Dendritic cell treated with granulocyte-macrophage colony-stimulating factor and Interleukin-4, amounts not matched to agents 40 ng/mL and 50 ng/mL, for 4 days (primary cell): ENCODE results near the gene TAF8.
A peak's percentile ranks its signal among the peaks of the same experiment; 100 is the strongest.

ENCODE experiments used
- H3K27ac Mint-ChIP-seq: one replicate; pipeline ENCODE4 v1.8.0; 2022; ENCODE audit warnings: mild to moderate bottlenecking, mixed read lengths
- H3K27me3 Mint-ChIP-seq: one replicate; pipeline ENCODE4 v1.8.0; 2022; ENCODE audit warnings: mild to moderate bottlenecking, mixed read lengths
- H3K36me3 Mint-ChIP-seq: one replicate; pipeline ENCODE4 v1.8.0; 2022; ENCODE audit warnings: low read depth, mixed read lengths
- H3K4me1 Mint-ChIP-seq: one replicate; pipeline ENCODE4 v1.8.0; 2022; ENCODE audit warnings: low read depth, mixed read lengths
- H3K4me3 Mint-ChIP-seq: one replicate; pipeline ENCODE4 v1.8.0; 2022; ENCODE audit warnings: mild to moderate bottlenecking, moderate library complexity, mixed read lengths
- H3K9me3 Mint-ChIP-seq: one replicate; pipeline ENCODE4 v1.8.0; 2022; ENCODE audit warnings: mixed read lengths
- intact Hi-C: fragments of 100-400 bp; cut with micrococcal nuclease; formaldehyde crosslinking; loops from one replicate; pipeline ENCODE4 v1.15.0; 2022

The TAF8 gene

DNA sequence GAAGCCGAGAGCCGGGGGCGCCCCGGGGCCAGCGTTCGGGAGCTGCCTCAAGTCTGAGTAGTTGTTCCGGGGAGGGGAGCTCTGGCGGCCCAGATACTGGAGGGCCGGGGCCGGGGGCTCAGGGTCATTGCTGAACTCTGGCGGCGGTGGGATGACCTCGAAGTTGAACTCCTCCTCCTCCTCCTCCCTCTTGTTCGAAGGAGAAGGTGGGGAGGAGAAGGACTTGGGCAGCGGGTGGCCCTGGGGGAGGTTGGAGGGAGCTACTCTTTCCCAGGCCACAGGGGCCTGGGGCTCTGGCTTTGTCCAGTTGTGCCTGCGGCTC is 54.4 kb downstream of the TAF8 start:
- intact Hi-C loops, result no loop called here
- H3K9me3 Mint-ChIP-seq, result no peaks in the 10 kb centered on the region
- H3K27ac Mint-ChIP-seq, result no peak overlapping the region
- H3K27me3 Mint-ChIP-seq, result peaks cover 39% of the 10 kb centered on the region
- H3K4me3 Mint-ChIP-seq, result no peak overlapping the region
- H3K36me3 Mint-ChIP-seq, result no peaks in the 10 kb centered on the region
- peaks cover 7% of the 10 kb centered on the region for H3K4me1 Mint-ChIP-seq

DNA sequence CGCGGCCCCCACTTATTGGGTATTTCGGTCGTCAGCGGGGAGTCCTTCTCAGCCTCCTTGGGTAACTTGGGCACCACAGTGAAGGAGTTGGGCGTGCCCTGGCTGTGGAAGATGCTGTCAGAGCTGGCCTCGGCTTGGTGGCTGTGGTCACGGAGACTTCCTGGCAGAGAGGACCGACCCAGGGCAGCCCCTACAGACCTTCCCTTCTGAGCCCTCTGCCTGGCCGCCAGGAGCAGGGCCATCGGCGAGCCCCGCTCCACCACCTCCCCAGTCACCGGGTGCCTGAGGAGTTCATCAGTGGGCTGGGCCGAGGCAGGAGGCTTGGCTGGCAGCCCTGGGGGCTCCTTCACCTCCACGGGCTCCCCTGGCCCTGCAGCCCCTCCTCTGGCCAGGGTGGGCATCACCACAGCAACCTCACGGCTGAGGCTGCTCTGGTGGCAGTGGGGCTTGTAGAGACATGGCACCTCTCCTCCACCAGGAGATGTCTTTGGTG is 54.9 kb downstream of the TAF8 start:
- Mint-ChIP-seq H3K9me3 (no peaks in the 10 kb centered on the region), H3K4me1 (peaks cover 7% of the 10 kb centered on the region), H3K27me3 (peaks cover 42% of the 10 kb centered on the region), H3K4me3 (no peak overlapping the region), H3K36me3 (no peaks in the 10 kb centered on the region), H3K27ac (no peak overlapping the region)
- intact Hi-C loops, result no loop called here

DNA sequence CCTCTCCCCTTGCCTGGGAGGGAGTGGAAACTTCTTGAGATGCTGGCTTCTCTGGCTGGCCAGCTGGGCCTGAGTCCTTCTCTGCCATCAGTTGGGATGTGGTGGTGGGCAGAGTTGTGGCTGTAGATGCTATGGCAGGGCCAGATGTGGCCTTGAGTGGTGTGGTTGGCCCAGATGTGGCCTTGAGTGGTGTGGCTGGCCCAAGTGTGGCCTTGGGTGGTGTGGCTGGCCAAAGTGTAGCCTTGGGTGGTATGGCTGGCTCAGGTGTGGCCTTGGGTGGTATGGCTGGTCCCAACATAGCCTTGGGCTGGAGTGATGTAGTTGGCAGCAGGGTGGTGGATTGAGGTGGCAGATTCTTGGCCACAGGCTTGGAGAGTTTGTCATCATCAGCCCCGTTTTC is 55.4 kb downstream of the TAF8 start:
- Mint-ChIP-seq H3K27ac (no peak overlapping the region), H3K27me3 (peaks cover 42% of the 10 kb centered on the region), H3K4me1 (peaks cover 7% of the 10 kb centered on the region), H3K9me3 (no peaks in the 10 kb centered on the region), H3K4me3 (no peak overlapping the region), H3K36me3 (no peaks in the 10 kb centered on the region)
- intact Hi-C loops, result no loop called here

DNA sequence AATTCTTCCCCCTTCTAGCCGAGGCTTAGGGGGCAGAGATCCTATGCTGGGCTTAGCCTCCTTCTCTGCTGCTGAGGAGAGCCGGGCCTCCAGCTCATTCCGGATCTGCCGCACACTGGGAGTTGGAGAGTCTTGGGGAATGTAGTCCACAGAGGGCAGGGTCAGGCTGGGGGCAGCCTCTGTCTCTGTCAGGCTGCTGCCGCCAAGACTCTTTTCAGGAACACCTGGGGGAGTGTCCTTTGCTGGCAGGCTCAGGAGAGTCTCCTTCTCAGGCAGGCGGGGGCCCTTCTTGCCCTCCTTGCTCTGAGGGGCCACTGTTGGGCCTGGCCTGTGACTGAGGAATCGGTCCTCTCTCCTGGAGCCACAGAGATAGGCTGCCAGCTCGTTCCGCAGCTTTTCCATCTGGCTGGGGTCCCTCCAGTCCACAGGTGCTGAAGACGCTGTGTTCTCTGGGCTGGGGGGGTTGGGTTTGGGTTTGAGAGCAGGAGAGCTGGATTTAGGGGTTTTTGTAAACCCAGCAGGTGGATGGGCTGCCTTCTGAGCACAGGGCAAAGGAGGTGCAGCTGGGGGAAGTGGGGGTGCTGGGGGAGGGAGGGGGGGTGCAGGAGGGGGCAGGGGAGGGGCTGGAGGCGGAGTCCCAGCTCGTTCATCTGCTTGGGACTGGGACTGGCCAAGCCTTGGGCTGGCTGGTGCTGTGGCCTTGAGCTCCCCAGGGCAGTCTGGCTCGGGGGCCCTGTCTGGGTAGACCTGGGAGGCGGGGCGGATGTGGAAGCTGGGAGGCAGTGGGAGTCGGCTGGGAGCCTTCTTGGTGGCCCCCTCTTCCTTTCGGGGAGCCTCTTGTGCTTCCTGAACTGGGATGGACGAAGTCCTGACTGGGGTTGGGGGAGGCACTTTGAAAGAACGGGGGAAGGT is 56.0 kb downstream of the TAF8 start:
- Mint-ChIP-seq H3K4me1 (peaks cover 7% of the 10 kb centered on the region), H3K27ac (no peak overlapping the region), H3K27me3 (peaks cover 44% of the 10 kb centered on the region), H3K4me3 (no peak overlapping the region), H3K36me3 (no peaks in the 10 kb centered on the region), H3K9me3 (no peaks in the 10 kb centered on the region)
- intact Hi-C loops, result no loop called here

DNA sequence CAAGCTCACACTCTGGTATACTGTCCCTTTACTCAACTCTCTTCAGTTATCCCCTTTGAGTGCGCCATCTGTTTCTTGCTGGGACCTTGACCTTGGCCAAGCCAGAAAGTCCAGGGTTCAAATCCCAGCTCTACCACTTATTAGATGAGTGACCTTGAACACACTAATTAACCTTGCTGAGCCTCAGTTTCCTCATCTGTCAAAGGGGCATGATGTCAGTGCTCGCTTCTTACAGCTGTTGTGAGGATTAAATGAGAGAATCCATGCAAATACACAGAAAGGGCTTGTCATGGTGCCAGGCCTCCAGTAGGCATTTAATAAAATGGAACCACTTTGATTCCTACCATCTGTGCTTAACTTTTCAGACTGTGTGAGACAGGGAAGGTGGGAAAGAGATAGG is 57.7 kb downstream of the TAF8 start:
- Mint-ChIP-seq H3K27ac (no peak overlapping the region), H3K9me3 (no peaks in the 10 kb centered on the region), H3K4me3 (no peak overlapping the region), H3K4me1 (peaks cover 7% of the 10 kb centered on the region), H3K36me3 (no peaks in the 10 kb centered on the region), H3K27me3 (peaks cover 47% of the 10 kb centered on the region)
- intact Hi-C loops, result no loop called here

DNA sequence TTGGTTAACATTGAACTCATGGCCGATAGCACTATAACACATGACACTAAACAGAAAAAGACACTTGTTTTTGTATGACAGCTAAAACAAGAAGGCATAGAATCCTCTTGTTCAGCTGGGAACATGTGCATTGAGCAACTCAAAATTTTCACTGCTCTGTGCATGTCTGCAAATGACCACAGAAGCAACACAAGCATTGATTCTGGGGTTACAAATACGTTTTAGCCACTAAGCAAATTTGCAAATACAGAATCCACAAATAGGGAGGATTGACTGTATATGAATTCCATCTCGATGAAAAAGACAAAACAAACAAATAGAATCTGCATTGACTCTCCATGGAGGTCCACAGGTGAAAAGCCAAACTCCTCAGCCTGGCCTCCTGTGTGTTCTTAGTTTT is 60.4 kb downstream of the TAF8 start:
- H3K27me3 Mint-ChIP-seq, result peaks cover 33% of the 10 kb centered on the region

DNA sequence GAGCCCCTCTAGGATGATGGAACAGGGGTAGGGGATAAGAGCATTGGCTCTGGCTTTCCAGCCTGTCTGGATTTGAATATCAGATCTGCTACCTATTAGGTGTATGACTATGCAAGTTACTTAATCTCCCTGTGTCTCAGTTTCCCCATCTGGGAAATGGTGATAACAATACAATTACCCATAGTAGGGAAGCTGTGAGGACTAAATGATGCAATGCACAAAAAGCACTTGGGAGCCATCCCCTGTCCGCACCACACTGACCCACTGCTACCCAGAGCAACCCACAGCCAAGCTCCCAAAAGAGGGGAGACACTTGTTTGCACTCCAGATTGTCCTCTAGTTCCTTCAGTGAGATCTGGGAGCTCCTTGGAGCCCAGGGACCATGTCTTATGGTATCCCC is 62.0 kb downstream of the TAF8 start:
- no peaks in the 10 kb centered on the region for H3K9me3 Mint-ChIP-seq
- H3K27ac Mint-ChIP-seq, result no peak overlapping the region
- no peaks in the 10 kb centered on the region for H3K36me3 Mint-ChIP-seq
- no peaks in the 10 kb centered on the region for H3K4me1 Mint-ChIP-seq
- intact Hi-C loops, result no loop called here
- no peak overlapping the region for H3K4me3 Mint-ChIP-seq
- H3K27me3 Mint-ChIP-seq, result peaks cover 33% of the 10 kb centered on the region

More for the DNA sequence above, 60.4 kb downstream of the TAF8 start:
- Mint-ChIP-seq H3K9me3 (no peaks in the 10 kb centered on the region), H3K4me1 (no peaks in the 10 kb centered on the region), H3K27ac (no peak overlapping the region), H3K36me3 (no peaks in the 10 kb centered on the region), H3K4me3 (no peak overlapping the region)
- intact Hi-C loops, result no loop called here

DNA sequence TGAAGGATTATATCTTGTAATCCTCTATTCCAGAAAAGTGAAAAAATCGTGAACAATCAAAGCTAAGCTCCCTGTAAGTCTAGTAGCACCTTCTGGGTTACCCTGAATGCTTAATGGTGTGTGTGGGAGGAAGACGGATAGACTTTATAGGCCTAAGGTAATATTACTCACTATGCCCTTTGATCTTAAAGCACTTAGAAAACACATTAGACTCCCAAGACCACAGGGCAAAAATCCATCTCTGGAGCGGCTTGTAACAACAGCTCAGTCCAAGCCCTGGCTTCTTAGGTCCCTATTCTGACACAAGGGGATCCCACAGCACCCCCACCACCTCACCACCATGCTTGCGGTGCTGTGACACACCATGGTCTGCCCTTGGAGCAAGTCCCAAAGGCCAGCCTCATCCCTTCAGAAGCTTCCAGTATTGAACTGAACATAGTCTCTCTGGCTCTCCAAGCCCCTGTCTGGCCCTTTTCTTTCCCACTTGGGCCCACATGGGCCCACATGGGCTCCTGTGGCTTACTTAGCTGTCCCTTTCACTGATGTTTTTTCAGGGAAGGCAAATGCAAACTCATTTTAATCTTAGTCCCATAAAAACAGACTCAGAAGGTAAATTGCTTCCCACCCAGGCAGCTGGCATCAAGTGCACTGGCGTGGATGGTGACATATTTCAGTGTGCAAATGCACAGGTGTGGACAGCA is 63.8 kb downstream of the TAF8 start:
- peaks cover 29% of the 10 kb centered on the region for H3K27me3 Mint-ChIP-seq
- no peaks in the 10 kb centered on the region for H3K4me1 Mint-ChIP-seq
- no peak overlapping the region for H3K27ac Mint-ChIP-seq
- H3K36me3 Mint-ChIP-seq, result no peaks in the 10 kb centered on the region
- no peak overlapping the region for H3K4me3 Mint-ChIP-seq
- intact Hi-C loops, result no loop called here
- H3K9me3 Mint-ChIP-seq, result no peaks in the 10 kb centered on the region

DNA sequence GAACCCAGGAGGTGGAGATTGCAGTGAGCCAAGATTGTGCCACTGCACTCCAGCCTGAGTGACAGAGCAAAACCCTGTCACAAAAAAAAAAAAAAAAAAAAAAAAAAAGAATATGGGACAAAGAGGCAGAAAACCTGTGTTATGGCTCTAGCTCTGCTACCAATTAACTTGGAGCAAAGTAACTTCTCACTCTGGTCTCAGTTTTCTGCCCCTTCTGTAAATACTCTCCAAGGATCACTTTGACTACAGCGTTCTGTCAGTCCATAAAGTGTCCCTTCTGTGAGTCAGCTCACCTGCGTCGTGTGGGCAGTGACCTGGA is 67.5 kb downstream of the TAF8 start:
- H3K4me1 Mint-ChIP-seq, result peaks cover 6% of the 10 kb centered on the region
- no peak overlapping the region for H3K27ac Mint-ChIP-seq
- H3K4me3 Mint-ChIP-seq, result no peak overlapping the region
- intact Hi-C loops, result no loop called here
- H3K9me3 Mint-ChIP-seq, result no peaks in the 10 kb centered on the region
- no peaks in the 10 kb centered on the region for H3K36me3 Mint-ChIP-seq
- H3K27me3 Mint-ChIP-seq, result peaks cover 18% of the 10 kb centered on the region

DNA sequence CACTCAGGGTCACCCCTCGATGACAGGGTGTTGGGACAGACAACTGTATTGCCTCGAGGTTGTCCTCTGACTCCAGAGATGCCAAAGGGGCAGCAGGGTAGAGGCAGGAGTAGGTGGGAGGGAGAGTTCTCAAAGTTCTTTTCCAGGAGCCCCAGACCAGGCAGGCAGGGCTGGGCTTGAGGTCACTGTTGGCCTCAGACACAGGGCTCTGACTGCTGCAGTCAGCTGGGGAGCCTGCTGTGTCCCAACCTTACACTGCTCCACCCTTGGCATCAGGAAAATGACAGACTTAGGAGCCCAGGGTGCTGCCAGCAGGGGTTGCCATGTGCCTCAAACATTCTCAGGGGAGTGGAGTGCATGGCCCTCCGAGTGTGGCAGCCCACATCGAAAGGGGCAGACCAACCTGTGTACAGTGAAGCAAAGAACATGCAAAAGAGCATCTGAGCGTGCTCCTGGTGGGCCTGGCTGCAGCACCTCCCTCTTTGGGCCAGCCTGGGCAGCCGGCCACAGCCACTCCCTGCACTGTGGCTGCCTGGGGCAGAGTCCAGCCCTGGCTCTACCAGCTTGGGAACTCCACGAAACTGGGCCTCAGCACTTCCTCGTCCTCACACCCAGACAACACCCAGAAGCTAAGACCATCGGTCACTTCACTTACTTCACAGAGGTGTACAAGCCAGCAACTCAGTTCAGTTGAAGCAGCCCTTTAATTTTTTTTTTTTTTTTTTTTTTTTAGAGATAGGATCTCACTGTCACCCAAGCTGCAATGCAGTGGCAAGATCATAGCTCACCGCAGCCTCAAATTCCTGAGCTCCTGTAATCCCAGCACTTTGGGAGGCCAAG is 68.1 kb downstream of the TAF8 start:
- H3K4me1 Mint-ChIP-seq, result peaks cover 11% of the 10 kb centered on the region
- no peak overlapping the region for H3K27ac Mint-ChIP-seq
- H3K36me3 Mint-ChIP-seq, result no peaks in the 10 kb centered on the region

DNA sequence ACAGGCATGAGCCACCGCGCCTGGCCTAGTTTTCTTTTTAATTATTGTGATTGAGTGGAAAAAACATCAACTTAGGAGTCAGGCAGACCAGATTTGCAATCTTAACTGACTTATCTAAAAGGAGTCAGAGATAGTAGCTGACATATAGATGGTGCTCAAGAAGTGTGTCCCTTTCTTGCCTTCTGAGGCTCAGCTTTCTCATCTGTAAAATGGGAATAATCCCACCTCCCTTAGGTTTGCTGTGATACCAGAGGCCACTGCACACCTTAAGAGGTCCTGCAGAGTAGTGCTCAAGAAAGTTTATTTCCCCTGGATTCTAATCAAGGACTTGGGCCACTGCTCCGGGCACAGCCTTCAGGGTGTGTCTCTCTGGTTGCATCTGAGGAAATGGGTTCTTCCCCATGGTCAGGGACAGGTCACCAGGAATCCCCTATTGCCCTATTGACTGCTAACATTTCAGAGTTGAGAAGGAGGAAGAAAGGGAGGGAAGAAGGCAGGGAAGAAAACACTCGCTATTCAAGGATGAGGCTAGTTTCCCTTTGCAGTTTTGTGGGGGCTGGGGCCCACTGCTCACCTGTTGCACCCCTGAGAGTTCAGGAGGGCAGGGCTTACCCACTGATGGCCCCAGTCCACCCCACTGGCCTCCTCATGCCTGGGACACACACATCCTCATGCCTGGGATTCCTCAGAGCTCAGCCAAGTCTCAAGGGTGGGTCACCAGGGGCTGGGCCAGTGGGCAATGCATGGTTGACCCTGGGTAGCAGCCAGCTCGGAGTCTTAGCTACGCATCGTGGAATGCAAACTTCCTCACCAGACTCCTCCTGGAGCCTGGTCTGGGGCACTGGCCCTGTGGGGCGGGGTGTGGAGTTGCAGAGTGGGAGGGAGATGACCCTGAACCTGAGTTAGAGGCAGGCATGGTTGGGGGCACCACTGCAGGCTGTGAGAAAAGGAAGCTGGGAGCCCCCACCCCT is 70.9 kb downstream of the TAF8 start:
- Mint-ChIP-seq H3K9me3 (no peaks in the 10 kb centered on the region), H3K27ac (no peak overlapping the region), H3K4me1 (peaks cover 21% of the 10 kb centered on the region), H3K36me3 (no peaks in the 10 kb centered on the region), H3K27me3 (peaks cover 13% of the 10 kb centered on the region), H3K4me3 (no peak overlapping the region)
- intact Hi-C loops, result no loop called here

More for the DNA sequence above, 68.1 kb downstream of the TAF8 start:
- Mint-ChIP-seq H3K27me3 (peaks cover 18% of the 10 kb centered on the region), H3K4me3 (no peak overlapping the region), H3K9me3 (no peaks in the 10 kb centered on the region)
- intact Hi-C loops, result no loop called here

DNA sequence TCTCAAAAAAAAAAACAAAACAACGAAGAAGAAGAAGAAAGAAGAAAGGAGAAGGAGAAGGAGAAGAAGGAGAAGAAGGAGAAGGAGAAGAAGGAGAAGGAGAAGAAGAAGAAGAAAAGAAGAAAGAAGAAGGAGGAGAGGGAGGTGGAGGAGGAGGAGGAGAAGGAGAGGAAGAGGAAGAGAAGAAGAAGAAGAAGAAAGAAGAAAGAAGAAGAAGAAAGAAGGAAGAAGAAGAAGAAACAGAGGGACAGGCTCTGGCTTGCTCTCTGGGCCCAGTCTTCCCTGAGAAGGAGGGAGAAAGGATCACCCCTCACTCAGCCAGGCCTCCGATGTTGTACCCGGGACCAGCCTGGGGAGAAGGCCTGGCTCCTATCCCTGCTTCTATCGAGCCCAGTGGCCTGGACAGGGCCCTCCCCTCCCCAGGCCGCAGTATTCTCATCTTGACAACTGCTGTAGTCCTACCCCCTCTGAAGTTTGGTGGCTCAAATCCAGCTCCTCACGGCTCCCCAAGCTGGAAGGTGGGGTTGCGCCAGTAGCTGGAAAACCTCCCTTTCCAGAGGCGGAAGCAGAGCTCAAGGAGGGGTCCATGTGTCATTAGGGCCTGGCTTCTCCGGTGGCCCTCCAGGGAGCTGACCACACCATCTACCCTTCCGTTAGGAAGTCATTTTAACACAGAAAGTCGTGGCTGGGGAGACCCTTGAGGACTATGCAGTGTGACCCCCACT is 73.2 kb downstream of the TAF8 start:
- Mint-ChIP-seq H3K9me3 (no peaks in the 10 kb centered on the region), H3K27ac (peak overlapping the region; percentile 4), H3K4me1 (peaks cover 21% of the 10 kb centered on the region), H3K4me3 (no peak overlapping the region), H3K27me3 (no peaks in the 10 kb centered on the region), H3K36me3 (no peaks in the 10 kb centered on the region)
- intact Hi-C loops, result no loop called here
